CD4-positive, CD25-positive, alpha-beta regulatory T cell (primary cell): ENCODE measurements around the gene IL4R. TPM values are rescaled to one million over a fixed set of nuclear protein-coding genes. Genes with fewer than 3 reads are reported as not detected.
"Not testable (repeated sequence)": the region's sequence is repeated elsewhere in the genome, so short reads cannot be mapped to it uniquely, and the experiment has no call there.

Experiments used
- ATAC-seq, 2 donors: fragments of 150-1000 bp; cut with Tn5 transposase; one replicate each; pipeline ENCODE4 v1.10.0; 2021; ENCODE audit warnings: low read depth in 2 of 2, moderate number of reproducible peaks in 2 of 2, moderate library complexity in 1 of 2
- DNase-seq, 3 donors: peaks; one replicate each; pipeline versions ENCODE4 v3.0.0 to v3.0.0-alpha.2; 2012 to 2022; ENCODE audit warnings: mixed read lengths in 1 of 3
- H3K27ac ChIP-seq: one replicate; pipeline ENCODE4 v1.7.0; 2013; ENCODE audit warnings: mild to moderate bottlenecking, low read length; ENCODE audit not compliant: insufficient read depth, poor library complexity, severe bottlenecking
- H3K27me3 ChIP-seq: one replicate; pipeline ENCODE4 v1.7.0; 2013; ENCODE audit warnings: low read length; ENCODE audit not compliant: control insufficient read depth, insufficient read depth
- H3K36me3 ChIP-seq: one replicate; pipeline ENCODE4 v1.7.0; 2013; ENCODE audit warnings: mild to moderate bottlenecking, low read length, moderate library complexity; ENCODE audit not compliant: control insufficient read depth, insufficient read depth
- H3K4me1 ChIP-seq: 2 replicates; pipeline ENCODE4 v1.7.0; 2013; ENCODE audit warnings: mild to moderate bottlenecking, low read length; ENCODE audit not compliant: insufficient read depth, control insufficient read depth, poor library complexity, severe bottlenecking
- H3K4me3 ChIP-seq: one replicate; pipeline ENCODE4 v1.7.0; 2013; ENCODE audit warnings: low read depth, mild to moderate bottlenecking, low read length, moderate library complexity
- H3K9me3 ChIP-seq, 2 experiments: 1 replicate in 1 of 2; 2 replicates in 1 of 2; pipeline ENCODE4 v1.7.0; 2013; ENCODE audit warnings: low read length in 2 of 2, mild to moderate bottlenecking in 1 of 2, moderate library complexity in 1 of 2; ENCODE audit not compliant: control insufficient read depth in 2 of 2
- H3K27ac Mint-ChIP-seq, 3 donors: one replicate each; pipeline ENCODE4 v1.8.0; 2020 to 2022; ENCODE audit warnings: mild to moderate bottlenecking in 3 of 3, mixed read lengths in 3 of 3, moderate library complexity in 2 of 3
- H3K27me3 Mint-ChIP-seq: one replicate; pipeline ENCODE4 v1.8.0; 2022; ENCODE audit warnings: mild to moderate bottlenecking, mixed read lengths
- H3K36me3 Mint-ChIP-seq: one replicate; pipeline ENCODE4 v1.8.0; 2020; ENCODE audit warnings: mixed read lengths
- H3K4me1 Mint-ChIP-seq, 4 donors: one replicate each; pipeline ENCODE4 v1.8.0; 2020 to 2022; ENCODE audit warnings: mixed read lengths in 4 of 4, mild to moderate bottlenecking in 1 of 4
- H3K4me3 Mint-ChIP-seq, 4 donors: one replicate each; pipeline ENCODE4 v1.8.0; 2020 to 2022; ENCODE audit warnings: mild to moderate bottlenecking in 4 of 4, mixed read lengths in 4 of 4, moderate library complexity in 3 of 4
- H3K9me3 Mint-ChIP-seq, 7 donors: one replicate each; pipeline ENCODE4 v1.8.0; 2020 to 2022; ENCODE audit warnings: mixed read lengths in 7 of 7, mild to moderate bottlenecking in 3 of 7, moderate library complexity in 2 of 7
- polyA plus RNA-seq, 4 donors: library from polyadenylated mRNA; unstranded; fragments of 300-500 nt; fragmentation: Illumina TruSeq; gene quantifications; one replicate each; pipeline ENCODE4 v1.2.3, GENCODE V29; 2021
- total RNA-seq: library from RNA; stranded (reverse); gene quantifications from one replicate; pipeline ENCODE4 v1.2.3, GENCODE V29; 2022

Gene IL4R
- total and polyA plus RNA-seq, 5 donors from 2014 or later: 21.2 to 160 (median 27.4) TPM

GRCh38 chr16:27270349-27270748, 43.4 kb upstream of the IL4R start:
- H3K4me3 Mint-ChIP-seq: peak overlapping the region in 3 of 4 donors; percentile 2 to 98 (median 67)
- no peak for DNase-seq
- peaks cover 27% of the 10 kb centered on the region for H3K27me3 Mint-ChIP-seq
- no peak for ATAC-seq
- Histone ChIP-seq H3K4me1 (peaks cover 19% of the 10 kb centered on the region), H3K9me3 (no peaks in the 10 kb centered on the region), H3K4me3 (no peak overlapping the region), H3K27ac (no peak overlapping the region), H3K27me3 (no peaks in the 10 kb centered on the region), H3K36me3 (no peaks in the 10 kb centered on the region)
- H3K27ac Mint-ChIP-seq: peak overlapping the region in 1 of 3 donors; percentile 38
- H3K36me3 Mint-ChIP-seq: no peaks in the 10 kb centered on the region
- peaks cover 0 to 3% (median 0%) of the 10 kb centered on the region in 7 donors for H3K9me3 Mint-ChIP-seq
- H3K4me1 Mint-ChIP-seq: peaks cover 14 to 55% (median 37%) of the 10 kb centered on the region in 4 donors

GRCh38 chr16:27272076-27272475, 41.7 kb upstream of the IL4R start:
- peaks cover 0 to 3% (median 0%) of the 10 kb centered on the region in 7 donors for H3K9me3 Mint-ChIP-seq
- no peak for DNase-seq
- Histone ChIP-seq H3K9me3 (no peaks in the 10 kb centered on the region), H3K4me1 (peaks cover 19% of the 10 kb centered on the region), H3K27me3 (no peaks in the 10 kb centered on the region), H3K36me3 (no peaks in the 10 kb centered on the region), H3K27ac (no peak overlapping the region), H3K4me3 (no peak overlapping the region)
- H3K4me3 Mint-ChIP-seq: peak overlapping the region in 2 of 4 donors; percentile 4 to 55
- no peak for ATAC-seq
- peaks cover 37% of the 10 kb centered on the region for H3K27me3 Mint-ChIP-seq
- H3K27ac Mint-ChIP-seq: peak overlapping the region in 2 of 3 donors; percentile 59 to 82
- H3K4me1 Mint-ChIP-seq: peaks cover 6 to 48% (median 29%) of the 10 kb centered on the region in 4 donors
- H3K36me3 Mint-ChIP-seq: no peaks in the 10 kb centered on the region

GRCh38 chr16:27272697-27273096, 41.1 kb upstream of the IL4R start:
- H3K36me3 Mint-ChIP-seq, ATAC-seq, H3K27ac ChIP-seq, H3K4me3 ChIP-seq, H3K9me3 ChIP-seq, H3K9me3 Mint-ChIP-seq, H3K36me3 ChIP-seq, H3K27me3 ChIP-seq, DNase-seq, H3K27ac Mint-ChIP-seq: not testable (repeated sequence)
- H3K4me3 Mint-ChIP-seq: peak overlapping the region in 2 of 4 donors; percentile 64 to 90
- peaks cover 37% of the 10 kb centered on the region for H3K27me3 Mint-ChIP-seq
- H3K4me1 ChIP-seq: peaks cover 16% of the 10 kb centered on the region
- H3K4me1 Mint-ChIP-seq: peaks cover 6 to 42% (median 25%) of the 10 kb centered on the region in 4 donors

- Histone ChIP-seq H3K9me3 (no peaks in the 10 kb centered on the region), H3K27ac (no peak overlapping the region), H3K4me3 (no peak overlapping the region), H3K36me3 (no peaks in the 10 kb centered on the region), H3K27me3 (no peaks in the 10 kb centered on the region), H3K4me1 (peaks cover 10% of the 10 kb centered on the region)
- H3K36me3 Mint-ChIP-seq: no peaks in the 10 kb centered on the region
- H3K9me3 Mint-ChIP-seq: peaks cover 0 to 3% (median 0%) of the 10 kb centered on the region in 7 donors
- no peak for DNase-seq
- peak overlapping the region in 2 of 3 donors; percentile 49 to 87 for H3K27ac Mint-ChIP-seq
- ATAC-seq: no peak
- peak overlapping the region; percentile 42 to 90 (median 69) for H3K4me3 Mint-ChIP-seq
- peaks cover 37% of the 10 kb centered on the region for H3K27me3 Mint-ChIP-seq
- H3K4me1 Mint-ChIP-seq: peaks cover 6 to 37% (median 21%) of the 10 kb centered on the region in 4 donors
Measured at GRCh38 chr16:27273330-27273669, 40.5 kb upstream of the IL4R start.

GRCh38 chr16:27273670-27274423, 39.9 kb upstream of the IL4R start:
- H3K4me1 ChIP-seq: peaks cover 4% of the 10 kb centered on the region
- Mint-ChIP-seq H3K9me3 (peaks cover 0 to 3% (median 0%) of the 10 kb centered on the region in 7 donors), H3K4me1 (peaks cover 6 to 32% (median 18%) of the 10 kb centered on the region in 4 donors), H3K27ac (peak overlapping the region; percentile 45 to 87 (median 49)), H3K36me3 (no peaks in the 10 kb centered on the region), H3K27me3 (peaks cover 32% of the 10 kb centered on the region), H3K4me3 (peak overlapping the region; percentile 52 to 74 (median 64))
- H3K4me3 ChIP-seq: peak overlapping the region; percentile 26
- H3K36me3 ChIP-seq: no peaks in the 10 kb centered on the region
- H3K9me3 ChIP-seq: no peaks in the 10 kb centered on the region
- ATAC-seq (peak; percentile 39 to 57), DNase-seq (peak in 1 of 3 donors; percentile 67)
- no peak overlapping the region for H3K27ac ChIP-seq
- H3K27me3 ChIP-seq: no peaks in the 10 kb centered on the region

GRCh38 chr16:27274424-27274874, 39.3 kb upstream of the IL4R start:
- H3K36me3 ChIP-seq, H3K4me1 ChIP-seq, H3K36me3 Mint-ChIP-seq, H3K27me3 ChIP-seq, H3K4me3 ChIP-seq, H3K27ac ChIP-seq, H3K9me3 Mint-ChIP-seq, H3K9me3 ChIP-seq: not testable (repeated sequence)
- peak overlapping the region; percentile 52 to 74 (median 64) for H3K4me3 Mint-ChIP-seq
- peaks cover 32% of the 10 kb centered on the region for H3K27me3 Mint-ChIP-seq
- DNase-seq (peak in 1 of 3 donors; percentile 28), ATAC-seq (peak in 1 of 2 donors; percentile 48)
- H3K4me1 Mint-ChIP-seq: peaks cover 6 to 27% (median 17%) of the 10 kb centered on the region in 4 donors
- H3K27ac Mint-ChIP-seq: peak overlapping the region in 2 of 3 donors; percentile 42 to 87

- Histone ChIP-seq H3K4me3 (no peak overlapping the region), H3K9me3 (no peaks in the 10 kb centered on the region), H3K27ac (no peak overlapping the region), H3K36me3 (no peaks in the 10 kb centered on the region), H3K4me1 (no peaks in the 10 kb centered on the region), H3K27me3 (no peaks in the 10 kb centered on the region)
- Mint-ChIP-seq H3K27me3 (peaks cover 32% of the 10 kb centered on the region), H3K36me3 (no peaks in the 10 kb centered on the region), H3K4me3 (no peak overlapping the region), H3K27ac (no peak overlapping the region), H3K9me3 (peaks cover 0 to 3% (median 0%) of the 10 kb centered on the region in 7 donors), H3K4me1 (peaks cover 6 to 23% (median 13%) of the 10 kb centered on the region in 4 donors)
- ATAC-seq: no peak
- DNase-seq: no peak
Measured at GRCh38 chr16:27275394-27275793, 38.4 kb upstream of the IL4R start.
